ENCODE results near the gene S100PBP. TPM values are rescaled to one million over a fixed set of nuclear protein-coding genes. Genes with fewer than 3 reads are reported as not detected.

Gene S100PBP
- total RNA-seq, 1 experiment from 2014 or later, result 50.1 TPM

- no CpG with 5 or more reads among the region's 22 CpGs for WGBS (ENCODE audit: extremely low coverage, insufficient read length, low lambda C conversion rate)
- H3K79me1 ChIP-seq (ENCODE audit: insufficient read depth, low read depth, low read length, poor library complexity, severe bottlenecking), result no peaks in the 10 kb centered on the region
- no peak overlapping the region for H3K18ac ChIP-seq (ENCODE audit: insufficient read length, low read depth, low read length)
- H3K4me1 ChIP-seq (ENCODE audit: insufficient read depth, low read length), result no peaks in the 10 kb centered on the region
- no peak overlapping the region for H2AK5ac ChIP-seq (ENCODE audit: insufficient read length, low read length)
- H3K23me2 ChIP-seq (ENCODE audit: insufficient read length, low read depth, low read length, poor library complexity, severe bottlenecking), result no peaks in the 10 kb centered on the region
- H4K91ac ChIP-seq (ENCODE audit: insufficient read length, low read depth, low read length), result no peak overlapping the region
- H3K9me3 ChIP-seq (ENCODE audit: control insufficient read depth, low read depth, low read length), result no peaks in the 10 kb centered on the region
- no peak overlapping the region for H2BK120ac ChIP-seq (ENCODE audit: low read depth, low read length, poor library complexity, severe bottlenecking)
- H3K4me2 ChIP-seq (ENCODE audit: insufficient read depth, insufficient read length, low read length), result no peak overlapping the region
- H2BK15ac ChIP-seq (ENCODE audit: low read depth, low read length), result no peak overlapping the region
- no peak overlapping the region for H4K5ac ChIP-seq (ENCODE audit: insufficient read length, low read depth, low read length)
- H3K4ac ChIP-seq (ENCODE audit: low read depth, low read length), result no peak overlapping the region
- no peaks in the 10 kb centered on the region for H4K20me1 ChIP-seq (ENCODE audit: control insufficient read depth, insufficient read depth, insufficient read length)
- H3K14ac ChIP-seq (ENCODE audit: insufficient read depth, low read length), result no peak overlapping the region; the same call in 1 of the 2 replicates
- no peak overlapping the region for H3K23ac ChIP-seq (ENCODE audit: insufficient read length, low read depth, low read length)
- no peak overlapping the region for H3T11ph ChIP-seq (ENCODE audit: low read length)
- Mint-ChIP-seq H3K36me3 (ENCODE audit: insufficient read depth in 1 of 3, low read depth in 3 of 3) (no peaks in the 10 kb centered on the region), H3K4me3 (no peak overlapping the region), H3K9me3 (no peaks in the 10 kb centered on the region), H3K27me3 (ENCODE audit: low read depth) (peaks cover 35% of the 10 kb centered on the region), H3K4me1 (peaks cover 13 to 51% of the 10 kb centered on the region in 2 experiments), H3K27ac (no peak overlapping the region)
- TF ChIP-seq CTCF (conservative IDR thresholded peaks at IDR 0.05), result no peak
- no peak overlapping the region for H3K27ac ChIP-seq (ENCODE audit: insufficient read length, low read depth, low read length)
- no peaks in the 10 kb centered on the region; the same call in 1 of the 2 replicates for H3K27me3 ChIP-seq (ENCODE audit: insufficient read depth, low read length)
- no peak overlapping the region for H3K56ac ChIP-seq (ENCODE audit: insufficient read length, low read depth, low read length)
- H3K9ac ChIP-seq (ENCODE audit: extremely low read depth, insufficient read length, low read length), result no peak overlapping the region
- H2BK5ac ChIP-seq (ENCODE audit: insufficient read length, low read length), result no peak overlapping the region
- H4K8ac ChIP-seq (replicated peaks; ENCODE audit: insufficient read length, low read depth, low read length), result no peak overlapping the region
- H3K79me2 ChIP-seq (ENCODE audit: insufficient read depth, low read length), result no peaks in the 10 kb centered on the region
- no peak overlapping the region for H2BK20ac ChIP-seq (ENCODE audit: low read depth, low read length, poor library complexity, severe bottlenecking)
- no peak overlapping the region for H2AFZ ChIP-seq (ENCODE audit: low read length)
- no peak for DNase-seq
- no peak overlapping the region for H2BK12ac ChIP-seq (ENCODE audit: insufficient read length, low read depth, low read length)
Observed at GRCh38 chr1:32881871-32882850, 64.7 kb downstream of the S100PBP start.
